Measurements from ENCODE around the gene PPOX.

Gene PPOX

GRCh38 chr1:161215076-161215475 lies 48.9 kb downstream of the PPOX start, which contains the start of gene FCER1G:
TSS of gene FCER1G (plus strand) at chr1:161215295. CDS start at chr1:161215322, 27 bp downstream.
- peaks cover 22% of the 10 kb centered on the region for H3K4me1 ChIP-seq (ENCODE audit: control insufficient read depth, insufficient read depth, low read length, unreplicated experiment)
- peaks cover 11% of the 10 kb centered on the region for H3K36me3 ChIP-seq (ENCODE audit: insufficient read depth, low read length)
- H3K4me3 ChIP-seq (ENCODE audit: low read depth, low read length) = no peak within 1 kb of the TSS
- H3K27me3 ChIP-seq (ENCODE audit: insufficient read depth, low read length) = no peaks in the 10 kb centered on the region
- no peak within 1 kb of the TSS for H2AFZ ChIP-seq (ENCODE audit: low read length, unreplicated experiment)
- H3K79me2 ChIP-seq (ENCODE audit: control insufficient read depth, insufficient read depth, low read length, unreplicated experiment) = peaks cover 2% of the 10 kb centered on the region
- H3K27ac ChIP-seq (ENCODE audit: low read depth, low read length) = peak within 1 kb of the TSS; percentile 99

GRCh38 chr1:161216945-161217712 lies 50.9 kb downstream of the PPOX start:
- H2AFZ ChIP-seq (ENCODE audit: low read length, unreplicated experiment) = peak overlapping the region; percentile 75
- peaks cover 6% of the 10 kb centered on the region; the same call in 1 of the 2 replicates for H3K36me3 ChIP-seq (ENCODE audit: insufficient read depth, low read length)

GRCh38 chr1:161217831-161218230 lies 51.6 kb downstream of the PPOX start:
- Histone ChIP-seq H3K79me2 (ENCODE audit: control insufficient read depth, insufficient read depth, low read length, unreplicated experiment) (no peaks in the 10 kb centered on the region), H3K27ac (ENCODE audit: low read depth, low read length) (peak overlapping the region; percentile 99), H3K27me3 (ENCODE audit: insufficient read depth, low read length) (no peaks in the 10 kb centered on the region), H2AFZ (ENCODE audit: low read length, unreplicated experiment) (no peak overlapping the region), H3K4me1 (ENCODE audit: control insufficient read depth, insufficient read depth, low read length, unreplicated experiment) (peaks cover 22% of the 10 kb centered on the region), H3K36me3 (ENCODE audit: insufficient read depth, low read length) (peaks cover 6% of the 10 kb centered on the region; the same call in 1 of the 2 replicates), H3K4me3 (ENCODE audit: low read depth, low read length) (no peak overlapping the region)

More at GRCh38 chr1:161216945-161217712, 50.9 kb downstream of the PPOX start:
- H3K79me2 ChIP-seq (ENCODE audit: control insufficient read depth, insufficient read depth, low read length, unreplicated experiment) = no peaks in the 10 kb centered on the region
- H3K4me1 ChIP-seq (ENCODE audit: control insufficient read depth, insufficient read depth, low read length, unreplicated experiment) = peaks cover 22% of the 10 kb centered on the region
- no peaks in the 10 kb centered on the region for H3K27me3 ChIP-seq (ENCODE audit: insufficient read depth, low read length)
- H3K4me3 ChIP-seq (ENCODE audit: low read depth, low read length) = peak overlapping the region; percentile 47
- peak overlapping the region; percentile 99 for H3K27ac ChIP-seq (ENCODE audit: low read depth, low read length)

- Histone ChIP-seq H3K4me3 (ENCODE audit: low read depth, low read length) (no peak overlapping the region), H3K4me1 (ENCODE audit: control insufficient read depth, insufficient read depth, low read length, unreplicated experiment) (peaks cover 22% of the 10 kb centered on the region), H3K27ac (ENCODE audit: low read depth, low read length) (peak overlapping the region; percentile 99), H3K27me3 (ENCODE audit: insufficient read depth, low read length) (no peaks in the 10 kb centered on the region), H3K79me2 (ENCODE audit: control insufficient read depth, insufficient read depth, low read length, unreplicated experiment) (no peaks in the 10 kb centered on the region), H3K36me3 (ENCODE audit: insufficient read depth, low read length) (peaks cover 6% of the 10 kb centered on the region; the same call in 1 of the 2 replicates), H2AFZ (ENCODE audit: low read length, unreplicated experiment) (no peak overlapping the region)
These were observed 52.3 kb downstream of the PPOX start for GRCh38 chr1:161218301-161219077.

GRCh38 chr1:161219078-161219892 lies 53.1 kb downstream of the PPOX start:
- H3K36me3 ChIP-seq (ENCODE audit: insufficient read depth, low read length) = no peaks in the 10 kb centered on the region
- no peak overlapping the region for H3K4me3 ChIP-seq (ENCODE audit: low read depth, low read length)
- H2AFZ ChIP-seq (ENCODE audit: low read length, unreplicated experiment) = no peak overlapping the region

GRCh38 chr1:161220002-161220401 lies 53.8 kb downstream of the PPOX start:
- Histone ChIP-seq H3K27me3 (ENCODE audit: insufficient read depth, low read length) (no peaks in the 10 kb centered on the region), H3K36me3 (ENCODE audit: insufficient read depth, low read length) (no peaks in the 10 kb centered on the region), H3K4me1 (ENCODE audit: control insufficient read depth, insufficient read depth, low read length, unreplicated experiment) (peaks cover 23% of the 10 kb centered on the region), H3K79me2 (ENCODE audit: control insufficient read depth, insufficient read depth, low read length, unreplicated experiment) (no peaks in the 10 kb centered on the region), H3K4me3 (ENCODE audit: low read depth, low read length) (no peak overlapping the region), H2AFZ (ENCODE audit: low read length, unreplicated experiment) (no peak overlapping the region), H3K27ac (ENCODE audit: low read depth, low read length) (no peak overlapping the region)

More at GRCh38 chr1:161219078-161219892, 53.1 kb downstream of the PPOX start:
- no peaks in the 10 kb centered on the region for H3K27me3 ChIP-seq (ENCODE audit: insufficient read depth, low read length)
- peaks cover 22% of the 10 kb centered on the region for H3K4me1 ChIP-seq (ENCODE audit: control insufficient read depth, insufficient read depth, low read length, unreplicated experiment)
- H3K27ac ChIP-seq (ENCODE audit: low read depth, low read length) = no peak overlapping the region
- H3K79me2 ChIP-seq (ENCODE audit: control insufficient read depth, insufficient read depth, low read length, unreplicated experiment) = no peaks in the 10 kb centered on the region
